PC-3 (cell line): ENCODE measurements around the gene DENND4C.

Experiments
- CTCF ChIP-seq: fragments of 300-600 bp; sonication (generic); conservative IDR thresholded peaks from 2 replicates; pipeline ENCODE4 v1.5.1; 2017; ENCODE audit warnings: antibody characterized with exemption, low read depth, mild to moderate bottlenecking, low read length
- EZH2 ChIP-seq: fragments of 300-600 bp; sonication (generic); IDR thresholded peaks from one replicate; pipeline ENCODE4 v1.6.1; 2017; ENCODE audit warnings: antibody characterized with exemption, mild to moderate bottlenecking, low read length; ENCODE audit not compliant: unreplicated experiment
- EZH2phosphoT487 ChIP-seq: fragments of 300-600 bp; sonication (generic); IDR thresholded peaks from 2 replicates; pipeline ENCODE4 v1.6.1; 2018; ENCODE audit warnings: mild to moderate bottlenecking, antibody characterized with exemption, low read length, borderline replicate concordance

GRCh38 chr9:19213823-19214222 is 16.7 kb upstream of the DENND4C start:
- TF ChIP-seq CTCF (no peak), EZH2phosphoT487 (no peak), EZH2 (no peak)
